Right forelimb (tissue), 1 donor: ENCODE measurements around the gene CMA1.
"Not testable (repeated sequence)": the region's sequence is repeated elsewhere in the genome, so short reads cannot be mapped to it uniquely, and the experiment has no call there.

Experiments used
- DNase-seq: peaks from one replicate; pipeline ENCODE4 v3.0.0-alpha.2; 2018

Gene CMA1, protein sequence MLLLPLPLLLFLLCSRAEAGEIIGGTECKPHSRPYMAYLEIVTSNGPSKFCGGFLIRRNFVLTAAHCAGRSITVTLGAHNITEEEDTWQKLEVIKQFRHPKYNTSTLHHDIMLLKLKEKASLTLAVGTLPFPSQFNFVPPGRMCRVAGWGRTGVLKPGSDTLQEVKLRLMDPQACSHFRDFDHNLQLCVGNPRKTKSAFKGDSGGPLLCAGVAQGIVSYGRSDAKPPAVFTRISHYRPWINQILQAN

DNA sequence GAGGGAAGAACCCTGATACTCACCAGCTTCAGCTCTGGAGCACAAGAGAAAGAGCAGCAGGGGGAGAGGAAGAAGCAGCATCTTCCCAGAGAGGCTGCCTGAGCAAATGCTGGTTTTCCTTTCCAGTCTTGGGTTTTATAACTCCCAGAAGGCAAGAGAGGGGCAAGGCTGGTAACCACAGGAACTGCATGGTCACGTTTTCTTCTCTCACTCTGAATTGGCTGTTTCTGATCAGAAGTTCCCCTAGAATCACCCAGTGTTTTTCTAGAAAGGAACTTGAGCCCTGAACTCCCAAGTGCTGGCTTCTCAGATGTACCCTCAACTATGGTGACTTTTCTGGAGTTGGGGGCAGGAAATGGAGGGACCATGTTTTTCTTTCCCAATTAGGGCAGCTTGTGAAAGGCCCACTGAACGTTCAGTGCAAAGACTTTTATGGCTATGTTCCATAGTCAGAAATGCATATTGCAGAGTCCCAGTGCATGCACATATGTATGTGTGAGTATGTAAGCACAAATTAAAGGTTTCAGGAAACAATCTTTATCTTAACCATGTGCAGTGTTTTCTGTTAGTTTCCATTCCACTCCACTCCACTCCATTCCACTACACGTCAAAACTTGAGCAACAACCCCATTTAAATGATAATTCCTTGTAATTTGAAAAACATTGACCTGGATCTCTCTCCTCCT, at the start of gene CMA1:
CMA1 (minus strand) TSS at position 111 of the 686 bp plus-strand sequence; CDS start at position 81, 30 bp downstream.
- DNase-seq, result no peak

DNA sequence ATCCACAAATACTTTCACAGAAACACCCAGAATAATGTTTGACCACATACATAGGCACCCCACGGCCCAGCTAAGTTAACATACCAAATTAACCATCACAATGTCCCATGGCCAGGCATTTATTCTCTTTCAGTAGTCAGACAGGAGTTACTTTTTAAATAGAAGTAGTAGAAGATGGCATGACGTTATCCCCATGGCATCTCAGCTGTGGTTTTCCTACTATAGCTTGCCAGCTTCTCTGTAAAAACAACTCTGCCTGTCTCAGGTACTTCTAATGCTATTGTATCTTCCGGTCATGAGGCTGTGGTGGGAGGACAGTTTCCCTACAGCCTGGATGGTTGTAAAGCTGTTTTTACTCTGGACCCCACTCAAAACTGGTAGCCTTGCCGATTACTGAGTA, 48.7 kb upstream of the CMA1 start:
- DNase-seq, result no peak

DNA sequence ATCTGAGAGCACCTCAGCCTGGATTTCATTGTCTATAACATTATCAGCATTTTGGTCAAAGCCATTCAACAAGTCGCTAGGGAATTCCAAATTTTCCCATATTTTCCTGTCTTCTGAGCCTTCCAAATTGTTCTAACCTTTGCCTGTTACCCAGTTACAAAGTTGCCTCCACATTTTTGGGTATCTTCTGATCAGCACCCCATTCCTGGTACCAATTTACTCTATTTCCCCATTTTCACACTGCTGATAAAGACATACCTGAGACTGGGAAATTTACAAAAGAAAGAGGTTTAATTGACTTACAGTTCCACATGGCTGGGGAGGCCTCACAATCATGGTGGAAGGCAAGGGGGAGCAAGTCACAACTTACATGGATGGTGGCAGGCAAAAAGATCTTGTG, 41.0 kb upstream of the CMA1 start:
- not testable (repeated sequence) for DNase-seq

DNA sequence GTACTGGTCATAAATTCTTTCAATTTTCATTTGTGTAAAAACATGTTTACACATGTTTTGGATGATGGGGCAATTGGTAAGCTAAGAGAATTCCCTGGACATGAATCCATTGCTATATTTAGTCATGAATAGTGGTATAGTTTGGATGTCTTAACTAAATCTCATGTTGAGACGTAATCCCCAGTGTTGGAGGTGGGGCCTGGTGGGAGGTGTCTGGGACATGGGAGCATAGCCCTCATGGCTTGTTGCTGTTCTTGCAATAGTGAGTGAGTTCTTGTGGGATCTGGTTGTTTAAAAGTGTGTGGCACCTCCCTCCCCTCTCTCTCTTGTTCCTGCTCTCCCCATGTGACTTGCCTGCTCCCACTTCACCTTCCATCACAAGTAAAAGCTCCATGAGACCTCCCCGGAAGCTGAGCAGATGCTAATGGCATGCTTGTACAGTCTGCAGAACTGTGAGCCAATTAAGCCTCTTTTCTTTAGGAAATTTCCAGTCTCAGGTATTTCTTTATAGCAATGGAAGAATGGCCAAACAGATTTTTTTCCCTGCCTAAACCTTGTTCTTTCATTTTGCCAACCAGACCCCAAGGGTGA, 34.4 kb upstream of the CMA1 start:
- no peak for DNase-seq

DNA sequence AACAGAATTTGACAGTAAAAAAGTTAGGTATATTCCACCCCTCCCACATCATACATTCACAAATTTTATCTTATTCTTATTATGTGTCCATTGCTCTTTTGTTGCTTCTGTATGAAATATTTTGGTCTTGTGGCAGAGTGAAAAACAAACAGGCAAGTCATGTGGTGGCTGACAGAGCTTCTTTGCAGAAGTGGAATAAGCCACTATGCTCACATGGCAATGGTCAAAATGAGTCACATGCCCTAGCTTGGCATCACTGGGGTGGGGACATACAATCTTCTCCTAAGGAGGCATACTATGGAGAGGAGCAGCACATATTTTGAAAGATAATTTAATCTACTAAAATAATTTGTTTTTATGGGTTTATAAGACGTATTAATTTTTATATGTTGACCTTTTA, 27.7 kb upstream of the CMA1 start:
- no peak for DNase-seq

DNA sequence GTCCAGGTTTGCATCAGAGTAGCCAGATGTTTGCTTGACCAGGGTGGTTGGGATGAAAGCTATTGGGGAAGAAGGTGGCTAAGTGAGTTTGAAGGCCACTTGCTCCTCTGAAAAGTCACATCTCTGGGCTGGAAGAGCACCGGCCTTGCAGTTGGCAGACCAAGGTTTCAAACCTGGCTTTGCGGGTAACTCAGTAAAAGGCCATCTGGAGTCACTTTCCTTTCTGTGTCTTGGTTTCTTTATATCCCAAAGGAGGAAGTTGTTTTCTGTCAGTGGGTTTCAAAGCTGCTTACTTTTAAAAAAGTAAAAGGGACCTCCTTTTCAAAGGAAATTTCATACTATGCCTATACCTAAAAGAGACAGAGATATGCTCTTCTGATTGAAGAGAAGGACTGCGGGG, 26.2 kb upstream of the CMA1 start:
- DNase-seq, result no peak

DNA sequence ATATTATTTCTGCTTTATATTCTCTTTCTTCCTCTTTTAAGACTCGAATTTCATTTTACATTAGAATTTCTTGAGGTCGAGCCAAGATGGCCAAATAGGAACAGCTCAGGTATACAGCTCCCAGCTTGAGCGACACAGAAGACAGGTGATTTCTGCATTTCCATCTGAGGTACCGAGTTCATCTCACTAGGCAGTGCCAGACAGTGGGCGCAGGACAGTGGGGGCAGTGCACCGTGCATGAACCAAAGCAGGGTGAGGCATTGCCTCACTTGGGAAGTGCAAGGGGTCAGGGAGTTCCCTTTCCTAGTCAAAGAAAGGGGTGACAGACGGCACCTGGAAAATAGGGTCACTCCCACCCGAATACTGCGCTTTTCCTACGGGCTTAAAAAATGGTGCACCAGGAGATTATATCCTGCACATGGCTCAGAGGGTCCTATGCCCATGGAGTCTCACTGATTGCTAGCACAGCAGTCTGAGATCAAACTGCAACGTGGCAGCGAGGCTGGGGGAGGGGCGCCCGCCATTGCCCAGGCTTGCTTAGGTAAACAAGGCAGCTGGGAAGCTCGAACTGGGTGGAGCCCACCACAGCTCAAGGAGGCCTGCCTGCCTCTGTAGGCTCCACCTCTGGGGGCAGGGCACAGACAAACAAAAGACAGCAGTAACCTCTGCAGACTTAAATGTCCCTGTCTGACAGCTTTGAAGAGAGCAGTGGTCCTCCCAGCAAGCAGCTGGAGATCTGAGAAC, 18.0 kb upstream of the CMA1 start:
- not testable (repeated sequence) for DNase-seq

DNA sequence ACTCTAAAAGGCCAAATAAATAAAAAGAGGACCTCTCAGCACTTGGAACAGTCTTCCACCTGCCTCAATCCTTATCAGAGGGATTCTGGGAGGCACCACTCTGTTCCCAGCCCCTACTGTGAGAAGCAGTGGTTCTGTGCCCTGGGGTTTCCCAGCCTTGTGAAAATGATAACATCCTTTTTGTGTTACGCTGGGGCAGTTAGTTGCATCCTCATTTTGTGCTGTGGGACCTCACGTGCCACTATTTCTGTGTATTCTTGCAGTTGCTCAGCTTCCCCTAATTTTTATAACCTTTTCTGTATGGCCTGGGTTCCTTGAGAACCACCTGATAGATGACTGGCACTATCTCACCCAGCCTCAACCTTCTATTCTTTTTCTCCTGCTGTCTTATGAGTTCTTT, 10.8 kb upstream of the CMA1 start:
- no peak for DNase-seq

DNA sequence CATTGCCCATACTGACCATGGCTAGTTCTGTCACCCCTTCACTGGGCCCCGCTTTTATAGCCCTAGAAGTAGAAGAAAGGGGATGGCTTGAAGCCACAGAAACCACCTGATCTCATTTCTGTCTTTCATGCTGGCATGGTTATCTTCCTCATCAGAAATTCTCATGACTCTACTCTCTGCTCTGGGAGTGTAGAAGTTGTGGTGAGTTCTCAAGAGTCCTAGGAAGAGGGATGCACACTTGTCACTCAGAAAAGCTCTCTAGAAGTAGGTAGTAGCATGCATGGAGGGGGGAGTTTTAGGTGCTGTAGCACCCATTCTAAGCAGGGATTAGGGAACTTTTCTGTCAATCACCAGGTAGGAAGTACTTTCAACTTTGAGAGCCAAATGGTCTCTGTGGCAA, 6.1 kb upstream of the CMA1 start:
- DNase-seq, result no peak

DNA sequence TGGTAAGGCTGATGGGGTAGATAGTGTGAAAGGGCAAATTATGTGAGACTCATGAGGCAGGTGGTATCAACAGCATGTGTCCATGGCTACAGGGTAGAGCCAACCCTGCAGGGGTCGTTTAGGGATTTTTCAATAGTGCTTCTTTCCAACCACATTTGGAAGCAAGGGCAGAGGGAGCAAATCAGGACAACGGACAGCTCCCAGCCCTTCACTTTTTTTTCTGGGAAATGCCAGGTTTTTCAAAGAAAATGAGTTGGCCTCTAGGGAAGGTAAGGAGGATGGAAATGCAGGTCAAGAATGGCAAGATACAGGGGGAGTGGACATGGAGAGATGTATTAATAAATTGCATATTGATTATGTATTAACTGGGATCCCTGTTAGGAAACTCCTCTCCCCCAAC, 4.9 kb upstream of the CMA1 start:
- no peak for DNase-seq

DNA sequence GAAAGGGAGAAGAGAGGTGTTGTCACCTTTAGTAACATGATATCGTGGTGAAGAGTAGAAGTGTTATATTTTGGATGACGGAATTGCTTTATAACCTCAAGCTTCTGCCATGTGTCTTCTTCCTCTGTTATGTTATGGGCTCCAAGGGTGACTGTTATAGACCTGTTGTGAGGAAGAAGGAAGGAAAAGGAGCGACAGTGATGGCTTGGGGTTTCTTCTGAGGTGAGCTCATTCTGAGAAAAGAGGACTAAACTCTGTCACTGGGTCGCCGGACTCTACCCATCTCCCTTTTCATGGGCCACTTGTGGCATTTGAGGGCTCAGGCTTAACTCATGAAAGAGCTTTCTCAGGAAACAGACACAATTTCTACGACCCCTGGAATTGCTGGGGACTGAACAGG, 1.6 kb downstream of the CMA1 start:
- DNase-seq, result no peak

DNA sequence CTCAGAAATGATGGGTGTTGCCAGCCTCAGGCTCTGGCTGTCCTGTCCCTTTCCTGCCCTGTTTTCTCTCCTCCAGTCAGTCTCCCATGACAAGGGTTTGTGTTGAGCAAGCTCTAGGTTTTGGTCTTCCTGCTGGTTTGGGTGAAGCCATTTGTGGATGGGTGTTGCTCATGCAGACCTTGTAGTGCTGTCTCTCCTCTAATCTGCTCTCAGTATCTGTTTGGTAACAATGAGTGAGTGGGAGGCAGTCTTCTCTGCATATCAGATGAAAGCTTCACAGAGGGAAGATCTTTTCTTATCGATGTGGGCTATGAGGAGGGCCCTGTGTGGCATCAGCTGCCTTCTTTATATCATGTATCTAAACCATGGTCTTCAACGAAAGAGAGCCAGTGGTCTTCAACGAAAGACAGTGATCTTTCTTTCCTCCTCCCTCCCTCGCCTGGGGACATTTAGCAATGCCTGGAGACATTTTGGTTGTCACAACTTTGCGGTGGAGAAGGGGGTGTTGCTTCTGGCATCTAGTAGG, 3.6 kb downstream of the CMA1 start:
- DNase-seq, result no peak

DNA sequence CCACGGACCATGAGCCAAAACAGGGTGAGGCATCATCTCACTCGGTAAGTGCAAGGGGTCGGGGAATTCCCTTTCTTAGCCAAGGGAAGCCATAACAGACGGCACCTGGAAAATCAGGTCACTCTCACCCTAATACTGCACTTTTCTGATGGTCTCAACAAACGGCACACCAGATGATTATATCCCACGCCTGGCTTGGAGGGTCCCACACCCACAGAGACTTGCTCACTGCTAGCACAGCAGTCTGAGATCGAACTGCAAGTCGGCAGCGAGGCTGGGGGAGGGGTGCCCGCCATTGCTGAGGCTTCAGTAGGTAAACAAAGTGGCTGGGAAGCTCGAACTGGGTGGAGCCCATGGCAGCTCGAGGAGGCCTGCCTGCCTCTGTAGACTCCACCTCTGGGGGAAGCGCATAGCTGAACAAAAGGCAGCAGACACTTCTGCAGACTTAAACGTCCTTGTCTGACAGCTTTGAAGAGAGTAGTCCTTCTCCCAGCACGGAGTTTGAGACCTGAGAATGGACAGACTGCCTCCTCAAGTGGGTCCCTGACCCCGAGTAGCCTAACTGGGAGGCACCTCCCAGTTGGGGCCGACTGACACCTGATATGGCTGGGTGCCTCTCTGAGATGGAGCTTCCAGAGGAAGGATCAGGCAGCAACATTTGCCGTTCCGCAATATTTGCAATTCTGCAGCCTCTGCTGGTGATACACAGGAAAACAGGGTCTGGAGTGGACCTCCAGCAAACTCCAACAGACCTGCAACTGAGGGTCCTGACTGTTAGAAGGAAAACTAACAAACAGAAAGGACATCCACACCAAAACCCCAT, 16.3 kb downstream of the CMA1 start:
- not testable (repeated sequence) for DNase-seq

DNA sequence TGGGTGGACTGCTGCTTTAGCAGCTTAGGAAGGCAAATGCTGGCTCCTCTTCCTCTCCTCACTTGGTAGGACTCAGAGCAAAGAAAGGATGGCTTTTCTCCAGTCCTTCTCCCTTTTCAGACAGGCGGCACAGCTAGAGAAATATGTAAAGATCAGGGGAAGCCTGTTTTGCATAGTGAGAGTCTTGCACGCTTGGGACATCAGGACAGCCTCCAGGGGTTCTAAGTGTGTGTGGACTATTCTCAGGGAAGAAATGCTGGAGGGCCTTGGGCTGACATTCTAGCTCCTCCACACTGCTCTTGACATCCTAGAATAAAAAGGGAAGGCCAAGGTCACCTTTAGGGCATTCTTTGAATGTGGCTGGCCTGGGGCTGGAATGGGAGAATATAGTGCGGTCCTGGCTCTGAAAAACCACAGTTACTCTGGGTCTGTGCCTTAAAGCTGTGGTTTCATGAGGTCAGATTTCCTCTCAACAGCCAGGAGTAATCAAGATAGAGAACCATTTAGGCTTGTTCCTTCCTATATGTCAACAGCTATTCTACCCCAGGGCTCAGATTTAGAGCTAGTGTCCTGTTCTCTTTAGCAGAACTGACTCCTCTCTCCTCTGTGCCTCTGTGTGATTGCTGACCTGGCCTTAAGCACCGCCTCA, 24.3 kb downstream of the CMA1 start:
- no peak for DNase-seq

DNA sequence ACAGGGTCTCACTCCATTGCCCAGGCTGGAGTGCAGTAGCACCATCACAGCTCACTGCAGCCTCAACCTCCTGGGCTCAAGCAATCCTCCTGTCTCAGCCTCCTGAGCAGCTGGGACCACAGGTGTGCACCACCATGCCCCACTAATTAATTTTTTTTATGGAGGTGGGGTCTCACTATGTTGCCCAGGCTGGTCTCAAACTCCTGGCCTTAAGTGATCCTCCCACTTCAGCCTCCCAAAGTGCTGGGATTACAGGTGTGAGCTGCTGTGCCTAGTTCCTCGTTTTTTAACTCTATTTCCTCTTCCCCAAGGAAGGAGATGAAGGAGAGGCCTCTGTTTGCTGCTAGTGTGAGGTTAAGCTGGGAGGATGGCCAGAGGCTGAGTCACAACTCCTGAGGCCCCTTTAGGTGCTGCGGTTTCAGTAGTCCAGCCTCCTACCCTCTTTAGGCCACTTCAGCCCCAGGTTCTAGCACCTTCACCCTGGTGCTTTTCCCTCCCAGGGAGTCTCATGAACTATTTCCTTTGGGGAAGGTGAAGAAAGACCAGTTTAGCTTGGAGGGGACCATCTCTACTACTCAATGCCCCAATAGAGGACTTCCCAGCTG, 25.3 kb downstream of the CMA1 start:
- not testable (repeated sequence) for DNase-seq

DNA sequence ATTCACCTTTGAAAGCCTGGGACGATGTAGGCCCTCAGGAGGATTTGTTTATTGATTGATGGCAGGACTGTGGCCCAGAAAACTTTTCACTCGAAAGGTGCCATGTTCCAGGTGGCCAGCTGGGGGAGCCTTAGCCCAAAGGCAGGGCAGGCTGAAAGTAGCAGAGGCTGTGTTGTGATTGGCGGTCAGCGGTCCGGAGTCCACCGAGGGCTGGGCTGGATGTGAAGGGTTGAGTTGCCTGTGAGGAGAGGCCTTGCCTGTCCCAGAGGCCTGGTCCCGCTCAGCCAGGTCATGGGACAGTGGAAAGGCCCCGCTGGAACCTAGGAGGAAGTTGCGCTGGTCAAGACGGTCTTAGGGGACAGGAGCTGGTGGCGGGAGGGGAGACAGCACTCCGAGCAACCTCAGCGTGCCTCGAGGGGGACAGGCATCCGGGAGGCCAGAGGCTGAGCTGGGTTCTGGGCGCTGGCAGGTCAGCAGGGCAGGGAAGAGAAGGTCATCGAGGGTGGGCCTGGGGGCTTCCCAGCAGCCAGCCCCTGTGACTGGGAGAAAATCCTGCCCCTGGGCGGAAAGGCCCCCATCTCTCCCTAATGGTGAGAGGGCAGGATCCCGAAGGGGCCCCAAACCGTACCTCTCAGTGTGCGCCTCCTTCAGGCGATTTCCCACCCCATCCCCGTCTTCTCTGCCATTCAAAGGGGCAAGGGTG, 26.3 kb downstream of the CMA1 start:
- no peak for DNase-seq

DNA sequence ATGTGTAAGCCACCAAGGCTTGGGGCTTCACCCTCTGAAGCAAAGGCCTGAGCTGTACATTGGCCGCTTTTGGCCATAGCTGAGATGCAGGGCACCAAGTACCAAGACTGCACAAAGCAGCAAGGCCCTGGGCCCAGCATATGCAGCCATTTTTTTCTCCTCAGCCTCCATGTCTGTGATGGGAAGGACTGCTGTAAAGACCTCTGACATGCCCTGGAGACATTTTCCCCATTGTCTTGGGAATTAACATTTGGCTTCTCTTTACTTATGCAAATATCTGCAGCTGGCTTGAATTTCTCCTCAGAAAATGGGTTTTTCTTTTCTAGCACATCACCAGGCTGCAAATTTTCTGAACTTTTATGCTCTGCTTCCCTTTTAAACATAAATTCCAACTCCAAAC, 28.1 kb downstream of the CMA1 start:
- DNase-seq, result not testable (repeated sequence)

DNA sequence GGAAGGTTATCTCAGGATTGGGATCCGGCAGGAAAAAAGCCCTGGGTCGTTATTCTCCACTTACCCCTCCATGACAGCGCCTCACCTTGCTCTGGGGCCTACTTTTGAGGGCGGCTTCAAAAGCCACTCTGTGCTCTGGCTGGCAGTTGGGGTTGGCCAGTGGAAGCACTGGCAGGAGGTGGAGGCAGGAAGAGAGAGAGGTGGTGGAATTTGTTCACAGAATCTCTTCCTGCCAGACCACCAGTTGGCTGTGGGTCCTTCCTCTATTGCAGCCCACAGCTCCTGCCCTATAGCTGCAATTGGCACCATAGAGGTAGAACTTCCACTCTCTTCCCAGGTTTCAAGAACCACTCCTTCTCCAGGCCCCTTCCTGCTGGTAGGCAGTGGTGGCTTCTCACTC, 32.8 kb downstream of the CMA1 start:
- DNase-seq, result no peak

DNA sequence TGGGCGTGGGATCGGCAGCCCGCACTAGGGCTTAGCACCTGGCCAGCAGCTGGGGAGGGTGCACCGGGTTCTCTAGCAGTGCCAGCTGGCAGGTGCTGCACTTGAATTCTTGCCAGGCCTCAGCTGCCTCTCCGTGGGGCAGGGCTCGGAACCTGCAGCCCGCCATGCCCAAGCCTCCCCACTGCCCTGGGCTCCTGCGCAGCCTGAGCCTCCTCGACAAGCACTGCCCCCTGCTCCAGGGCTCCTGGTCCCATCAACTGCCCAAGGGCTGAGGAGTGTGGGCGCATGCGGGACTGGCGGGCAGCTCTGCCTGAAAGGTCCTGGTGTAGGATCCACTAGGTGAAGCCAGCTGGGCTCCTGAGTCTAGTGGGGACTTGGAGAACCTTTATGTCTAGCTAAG, 34.9 kb downstream of the CMA1 start:
- no peak for DNase-seq

DNA sequence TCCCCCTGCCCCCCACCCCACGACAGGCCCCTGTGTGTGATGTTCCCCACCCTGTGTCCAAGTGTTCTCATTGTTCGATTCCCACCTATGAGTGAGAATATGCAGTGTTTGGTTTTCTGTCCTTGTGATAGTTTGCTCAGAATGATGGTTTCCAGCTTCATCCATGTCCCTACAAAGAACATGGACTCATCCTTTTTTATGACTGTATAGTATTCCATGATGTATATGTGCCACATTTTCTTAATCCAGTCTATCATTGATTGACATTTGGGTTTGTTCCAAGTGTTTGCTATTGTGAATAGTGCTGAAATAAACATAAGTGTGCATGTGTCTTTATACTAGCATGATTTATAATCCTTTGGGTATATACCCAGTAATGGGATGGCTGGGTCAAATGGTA, 37.6 kb downstream of the CMA1 start:
- DNase-seq, result not testable (repeated sequence)

DNA sequence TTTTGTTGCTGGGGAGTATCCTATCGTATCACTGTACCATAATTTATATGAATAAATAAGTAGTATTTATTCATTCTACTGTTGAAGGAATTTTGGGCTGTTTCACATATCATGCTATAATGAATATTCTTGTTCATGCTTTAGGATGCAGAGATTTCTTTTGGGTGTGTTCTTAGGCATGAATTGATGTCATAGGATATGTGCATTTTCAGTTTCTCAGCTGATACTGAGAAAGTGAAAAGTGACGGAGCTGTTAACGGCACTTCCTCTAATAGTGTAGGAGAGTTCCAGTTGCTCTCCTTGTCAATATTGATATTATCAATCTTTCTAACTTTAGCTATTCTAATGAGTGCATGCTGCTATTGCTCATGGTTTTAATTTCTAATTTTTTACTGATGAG, 42.3 kb downstream of the CMA1 start:
- no peak for DNase-seq
